HG02623 (cell line): Measurements from ENCODE around the gene CHKA.

Experiments
- ATAC-seq: cut with Tn5 transposase; IDR thresholded peaks from one replicate; pipeline ENCODE4 v1.9.1; 2021; ENCODE audit warnings: moderate library complexity; ENCODE audit not compliant: unreplicated experiment

CHKA gene

GRCh38 chr11:68004551-68005335, 116.4 kb downstream of the CHKA start:
- no peak for ATAC-seq

GRCh38 chr11:68003846-68004550, 117.2 kb downstream of the CHKA start, which contains the start of gene UNC93B1:
Gene UNC93B1, minus strand, starts transcription at chr11:68004097. Its CDS starts 54 bp downstream, at chr11:68004043.
- no peak for ATAC-seq

GRCh38 chr11:68002938-68003845, 118.0 kb downstream of the CHKA start:
- ATAC-seq: no peak
